ENCODE results near the gene CD1B. TPM values are rescaled to one million over a fixed set of nuclear protein-coding genes. Genes with fewer than 3 reads are reported as not detected.
"Not testable (repeated sequence)": the region's sequence is repeated elsewhere in the genome, so short reads cannot be mapped to it uniquely, and the experiment has no call there.

CD1B gene
- total RNA-seq, 5 donors from 2014 or later (not counting 1 experiment from before 2014, with no cell fraction given), result not detected

DNA sequence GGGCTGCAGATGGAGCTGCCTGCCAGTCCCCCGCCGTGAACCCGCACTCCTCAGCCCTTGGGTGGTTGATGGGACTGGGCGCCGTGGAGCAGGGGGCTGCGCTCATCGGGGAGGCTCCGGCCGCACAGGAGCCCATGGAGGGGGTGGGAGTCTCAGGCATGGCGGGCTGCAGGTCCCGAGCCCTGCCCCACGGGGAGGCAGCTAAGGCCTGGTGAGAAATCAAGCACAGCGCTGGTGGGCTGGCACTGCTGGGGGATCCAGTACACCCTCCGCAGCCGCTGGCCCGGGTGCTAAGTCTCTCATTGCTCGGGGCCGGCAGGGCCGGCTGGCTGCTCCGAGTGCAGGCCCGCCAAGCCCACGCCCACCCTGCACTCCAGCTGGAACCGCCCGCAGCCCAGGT lies 17.6 kb upstream of the CD1B start:
- H3K4me3 Mint-ChIP-seq; H3K27ac ChIP-seq (ENCODE audit: low read length); CTCF ChIA-PET; H3K36me3 ChIP-seq (ENCODE audit: control insufficient read depth in 2 of 2, extremely low read depth in 1 of 2, insufficient read depth in 1 of 2, low read length in 1 of 2); H3K27me3 ChIP-seq (replicated peaks in 1 of 2; ENCODE audit: control insufficient read depth in 2 of 2, extremely low read depth in 1 of 2, insufficient read depth in 2 of 2, low read length in 1 of 2); H3K27ac Mint-ChIP-seq; H3K36me3 Mint-ChIP-seq; H3K4me1 ChIP-seq (ENCODE audit: control insufficient read depth in 1 of 2, extremely low read depth in 1 of 2, insufficient read depth in 2 of 2, low read length in 2 of 2); ATAC-seq (replicated peaks in 1 of 4); H3K4me1 Mint-ChIP-seq; DNase-seq; H3K9me3 Mint-ChIP-seq; POLR2A ChIA-PET; H3K9me3 ChIP-seq; H3K4me3 ChIP-seq (ENCODE audit: control insufficient read depth in 1 of 2, extremely low read depth in 1 of 2, low read length in 1 of 2): not testable (repeated sequence)
- 94% methylated on average over 14 of the region's 24 CpGs for WGBS (ENCODE audit: insufficient coverage)
- peaks cover 13 to 14% of the 10 kb centered on the region in 2 donors for H3K27me3 Mint-ChIP-seq

DNA sequence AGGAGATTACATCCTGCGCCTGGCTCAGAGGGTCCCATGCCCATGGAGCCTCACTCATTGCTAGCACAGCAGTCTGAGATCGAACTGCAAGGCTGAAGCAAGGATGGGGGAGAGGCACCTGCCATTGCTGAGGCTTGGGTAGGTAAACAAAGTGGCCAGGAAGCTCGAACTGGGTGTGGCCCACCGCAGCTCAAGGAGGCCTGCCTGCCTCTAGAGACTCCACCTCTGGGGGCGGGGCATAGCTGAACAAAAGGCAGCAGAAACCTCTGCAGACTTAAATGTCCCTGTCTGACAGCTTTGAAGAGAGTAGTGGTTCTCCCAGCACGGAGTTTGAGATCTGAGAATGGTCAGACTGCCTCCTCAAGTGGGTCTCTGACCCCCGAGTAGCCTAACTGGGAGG lies 5.1 kb upstream of the CD1B start:
- peaks cover 5 to 17% of the 10 kb centered on the region in 2 donors for H3K27me3 Mint-ChIP-seq

GRCh38 chr1:158335213-158335532 lies 3.8 kb upstream of the CD1B start:
- Histone ChIP-seq H3K27ac (ENCODE audit: low read length) (no peak overlapping the region), H3K9me3 (no peaks in the 10 kb centered on the region), H3K36me3 (ENCODE audit: control insufficient read depth in 2 of 2, extremely low read depth in 1 of 2, insufficient read depth in 1 of 2, low read length in 1 of 2) (no peaks in the 10 kb centered on the region), H3K4me1 (ENCODE audit: control insufficient read depth in 1 of 2, extremely low read depth in 1 of 2, insufficient read depth in 2 of 2, low read length in 2 of 2) (peaks cover 6 to 17% of the 10 kb centered on the region in 2 experiments), H3K4me3 (ENCODE audit: control insufficient read depth in 1 of 2, extremely low read depth in 1 of 2, low read length in 1 of 2) (no peak overlapping the region), H3K27me3 (replicated peaks in 1 of 2; ENCODE audit: control insufficient read depth in 2 of 2, extremely low read depth in 1 of 2, insufficient read depth in 2 of 2, low read length in 1 of 2) (peaks cover 0 to 9% of the 10 kb centered on the region in 2 experiments)
- POLR2A ChIA-PET, result no interaction called here
- Mint-ChIP-seq H3K36me3 (no peaks in the 10 kb centered on the region), H3K4me3 (no peak overlapping the region), H3K4me1 (peaks cover 14 to 28% (median 21%) of the 10 kb centered on the region in 3 donors), H3K27me3 (peaks cover 5 to 17% of the 10 kb centered on the region in 2 donors), H3K27ac (no peak overlapping the region), H3K9me3 (peaks cover 2 to 16% (median 5%) of the 10 kb centered on the region in 3 donors)
- DNase-seq (no peak), ATAC-seq (replicated peaks in 1 of 4) (no peak)
- CTCF ChIA-PET, result no interaction called here

More for the DNA sequence above, 5.1 kb upstream of the CD1B start:
- H3K4me1 ChIP-seq (ENCODE audit: control insufficient read depth in 1 of 2, extremely low read depth in 1 of 2, insufficient read depth in 2 of 2, low read length in 2 of 2), result peaks cover 6 to 15% of the 10 kb centered on the region in 2 experiments
- H3K36me3 ChIP-seq (ENCODE audit: control insufficient read depth in 2 of 2, extremely low read depth in 1 of 2, insufficient read depth in 1 of 2, low read length in 1 of 2); POLR2A ChIA-PET; H3K9me3 ChIP-seq; H3K4me3 ChIP-seq (ENCODE audit: control insufficient read depth in 1 of 2, extremely low read depth in 1 of 2, low read length in 1 of 2); H3K36me3 Mint-ChIP-seq; H3K27me3 ChIP-seq (replicated peaks in 1 of 2; ENCODE audit: control insufficient read depth in 2 of 2, extremely low read depth in 1 of 2, insufficient read depth in 2 of 2, low read length in 1 of 2); H3K27ac Mint-ChIP-seq; H3K4me3 Mint-ChIP-seq; ATAC-seq (replicated peaks in 1 of 4); H3K27ac ChIP-seq (ENCODE audit: low read length); CTCF ChIA-PET: not testable (repeated sequence)
- peak in 12 of 35 experiments; percentile 0 to 39 (median 7) for DNase-seq
- Mint-ChIP-seq H3K9me3 (peaks cover 4 to 20% (median 11%) of the 10 kb centered on the region in 3 donors), H3K4me1 (peaks cover 14 to 28% (median 21%) of the 10 kb centered on the region in 3 donors)
- 50% methylated on average over 4 of the region's 7 CpGs for whole genome bisulfite sequencing (ENCODE audit: insufficient coverage)

GRCh38 chr1:158334526-158335212 lies 3.3 kb upstream of the CD1B start:
- H3K27me3 ChIP-seq (replicated peaks in 1 of 2; ENCODE audit: control insufficient read depth in 2 of 2, extremely low read depth in 1 of 2, insufficient read depth in 2 of 2, low read length in 1 of 2), result peaks cover 0 to 10% of the 10 kb centered on the region in 2 experiments
- Mint-ChIP-seq H3K36me3 (no peaks in the 10 kb centered on the region), H3K27me3 (peaks cover 5 to 17% of the 10 kb centered on the region in 2 donors), H3K4me1 (peaks cover 14 to 28% (median 21%) of the 10 kb centered on the region in 3 donors), H3K4me3 (no peak overlapping the region), H3K27ac (no peak overlapping the region), H3K9me3 (peaks cover 2 to 14% (median 5%) of the 10 kb centered on the region in 3 donors)
- ChIA-PET CTCF (no interaction called here), POLR2A (no interaction called here)
- no peak overlapping the region for H3K4me3 ChIP-seq (ENCODE audit: control insufficient read depth in 1 of 2, extremely low read depth in 1 of 2, low read length in 1 of 2)
- no peak overlapping the region for H3K27ac ChIP-seq (ENCODE audit: low read length)
- H3K9me3 ChIP-seq, result no peaks in the 10 kb centered on the region
- no peaks in the 10 kb centered on the region for H3K36me3 ChIP-seq (ENCODE audit: control insufficient read depth in 2 of 2, extremely low read depth in 1 of 2, insufficient read depth in 1 of 2, low read length in 1 of 2)
- WGBS (ENCODE audit: insufficient coverage), result 43% methylated on average over 1 of the region's 2 CpGs
- ATAC-seq (replicated peaks in 1 of 4), result no peak
- H3K4me1 ChIP-seq (ENCODE audit: control insufficient read depth in 1 of 2, extremely low read depth in 1 of 2, insufficient read depth in 2 of 2, low read length in 2 of 2), result peaks cover 6 to 17% of the 10 kb centered on the region in 2 experiments
- DNase-seq, result no peak

DNA sequence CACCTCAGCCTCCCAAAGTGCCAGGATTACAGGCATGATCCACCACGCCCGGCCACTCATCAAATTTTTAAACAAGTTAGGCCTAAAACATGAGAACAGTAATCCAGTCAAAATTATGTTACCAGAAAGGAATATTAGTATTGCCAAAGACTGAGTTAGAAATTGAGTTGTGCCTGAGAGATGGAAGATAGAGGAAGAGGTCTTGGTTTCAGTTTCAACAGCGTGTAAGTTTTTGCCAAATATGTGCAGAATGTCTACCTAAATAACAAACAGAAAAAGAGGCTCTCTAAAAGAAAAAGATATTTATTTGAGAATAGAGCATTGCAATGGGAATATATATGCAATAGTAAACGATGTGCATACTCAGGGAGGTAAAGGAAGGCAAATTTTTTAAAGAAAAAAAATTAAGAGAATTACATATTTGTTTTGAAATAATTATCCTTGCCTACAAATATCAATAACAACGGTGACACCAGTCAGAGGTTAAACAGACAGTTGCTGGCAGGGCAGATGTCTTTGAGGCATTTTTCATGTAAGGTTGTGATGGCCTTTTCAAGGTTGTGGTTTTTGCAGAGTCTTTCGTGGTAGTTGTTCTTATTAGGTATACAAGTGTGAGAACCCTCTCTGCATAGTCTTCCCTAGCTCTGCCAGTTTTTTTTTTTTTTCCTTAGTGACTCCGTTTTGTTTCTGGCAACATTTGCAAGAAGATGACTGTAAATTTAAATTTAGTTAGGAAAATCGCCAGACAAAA lies 2.2 kb upstream of the CD1B start:
- H3K4me3 ChIP-seq (ENCODE audit: control insufficient read depth in 1 of 2, extremely low read depth in 1 of 2, low read length in 1 of 2), result no peak overlapping the region
- DNase-seq, result no peak
- CTCF ChIA-PET, result no interaction called here
- Mint-ChIP-seq H3K4me3 (no peak overlapping the region), H3K27ac (no peak overlapping the region), H3K4me1 (peaks cover 14 to 28% (median 21%) of the 10 kb centered on the region in 3 donors), H3K36me3 (no peaks in the 10 kb centered on the region), H3K27me3 (peaks cover 12 to 19% of the 10 kb centered on the region in 2 donors), H3K9me3 (peaks cover 2 to 9% (median 5%) of the 10 kb centered on the region in 3 donors)
- no peak for ATAC-seq (replicated peaks in 1 of 4)
- H3K27ac ChIP-seq (ENCODE audit: low read length), result no peak overlapping the region
- H3K36me3 ChIP-seq (ENCODE audit: control insufficient read depth in 2 of 2, extremely low read depth in 1 of 2, insufficient read depth in 1 of 2, low read length in 1 of 2), result no peaks in the 10 kb centered on the region
- peaks cover 6 to 17% of the 10 kb centered on the region in 2 experiments for H3K4me1 ChIP-seq (ENCODE audit: control insufficient read depth in 1 of 2, extremely low read depth in 1 of 2, insufficient read depth in 2 of 2, low read length in 2 of 2)
- POLR2A ChIA-PET, result no interaction called here
- WGBS (ENCODE audit: insufficient coverage), result no CpG with 5 or more reads among the region's 8 CpGs
- H3K27me3 ChIP-seq (replicated peaks in 1 of 2; ENCODE audit: control insufficient read depth in 2 of 2, extremely low read depth in 1 of 2, insufficient read depth in 2 of 2, low read length in 1 of 2), result peaks cover 0 to 14% of the 10 kb centered on the region in 2 experiments
- no peaks in the 10 kb centered on the region for H3K9me3 ChIP-seq

DNA sequence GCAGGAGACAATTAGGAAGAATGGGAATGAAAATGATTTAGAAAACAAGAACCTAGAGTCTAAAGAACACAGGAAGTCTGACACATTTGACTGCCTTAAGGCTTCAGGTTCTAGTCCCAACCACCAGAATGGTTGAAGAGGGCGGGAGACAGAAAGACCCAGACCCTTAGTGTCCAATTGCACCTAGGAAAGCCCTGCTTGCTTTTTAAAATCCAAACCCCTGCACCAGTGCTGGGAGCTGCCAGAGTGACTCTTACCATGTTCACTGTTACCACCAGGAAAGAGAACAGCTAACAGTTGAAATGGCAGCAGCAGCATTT lies 265 bp downstream of the CD1B start:
- Histone ChIP-seq H3K9me3 (no peaks in the 10 kb centered on the region), H3K4me1 (ENCODE audit: control insufficient read depth in 1 of 2, extremely low read depth in 1 of 2, insufficient read depth in 2 of 2, low read length in 2 of 2) (peaks cover 1 to 17% of the 10 kb centered on the region in 2 experiments), H3K4me3 (ENCODE audit: control insufficient read depth in 1 of 2, extremely low read depth in 1 of 2, low read length in 1 of 2) (no peak overlapping the region), H3K36me3 (ENCODE audit: control insufficient read depth in 2 of 2, extremely low read depth in 1 of 2, insufficient read depth in 1 of 2, low read length in 1 of 2) (no peaks in the 10 kb centered on the region), H3K27me3 (replicated peaks in 1 of 2; ENCODE audit: control insufficient read depth in 2 of 2, extremely low read depth in 1 of 2, insufficient read depth in 2 of 2, low read length in 1 of 2) (peaks cover 0 to 10% of the 10 kb centered on the region in 2 experiments), H3K27ac (ENCODE audit: low read length) (no peak overlapping the region)
- H3K4me3 Mint-ChIP-seq, result no peak overlapping the region
- H3K27me3 Mint-ChIP-seq, result peaks cover 13 to 18% of the 10 kb centered on the region in 2 donors
- no peak for ATAC-seq (replicated peaks in 1 of 4)
- DNase-seq, result no peak
- ChIA-PET CTCF (no interaction called here), POLR2A (no interaction called here)
- 43% methylated on average over 1 of the region's 1 CpG for WGBS (ENCODE audit: insufficient coverage)
- peaks cover 14 to 21% (median 20%) of the 10 kb centered on the region in 3 donors for H3K4me1 Mint-ChIP-seq
- no peaks in the 10 kb centered on the region for H3K36me3 Mint-ChIP-seq
- no peaks in the 10 kb centered on the region for H3K9me3 Mint-ChIP-seq
- no peak overlapping the region for H3K27ac Mint-ChIP-seq

Data from T-cell (primary cell).